Fibroblast of skin of left biceps (primary cell): ENCODE data around the gene MYZAP.

ENCODE experiments used
- DNase-seq, 2 experiments: peaks; one replicate each; pipeline ENCODE4 v3.0.0-alpha.2; 2013; ENCODE audit warnings: low read depth in 2 of 2

The MYZAP gene

DNA sequence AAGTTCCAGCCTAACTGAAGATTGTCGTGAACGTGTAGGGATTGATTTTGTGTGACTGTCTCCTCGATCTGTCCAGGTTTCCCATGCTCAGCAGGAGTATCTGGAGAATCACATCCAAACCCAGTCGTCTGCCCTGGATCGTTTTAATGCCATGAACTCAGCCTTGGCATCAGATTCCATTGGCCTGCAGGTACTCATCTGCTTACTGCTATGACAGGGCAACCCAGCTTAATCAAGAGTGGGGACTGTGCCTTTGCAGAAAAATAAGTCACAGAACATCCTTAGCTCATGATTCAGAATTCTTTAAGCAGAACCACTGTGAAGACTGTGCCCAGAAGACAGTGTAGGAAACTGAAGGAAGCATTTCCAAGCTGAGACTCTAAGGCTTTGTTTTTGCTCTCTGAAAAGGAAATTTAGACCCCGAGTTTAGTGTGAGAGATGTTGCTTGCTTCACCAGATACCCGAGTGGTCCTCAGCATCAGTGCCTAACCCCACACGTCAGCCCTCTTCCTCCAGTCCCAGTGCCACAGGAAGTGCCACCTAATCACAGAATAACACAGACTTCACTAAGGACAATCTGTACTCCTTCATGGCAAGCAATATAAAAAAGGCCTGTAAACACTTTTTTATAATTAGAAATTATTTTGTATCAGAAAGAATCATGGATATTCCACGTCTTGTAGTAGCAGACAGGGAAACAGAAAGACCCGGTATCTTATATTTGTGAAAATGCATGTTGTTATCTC is 34.2 kb downstream of the MYZAP start:
- no peak for DNase-seq

DNA sequence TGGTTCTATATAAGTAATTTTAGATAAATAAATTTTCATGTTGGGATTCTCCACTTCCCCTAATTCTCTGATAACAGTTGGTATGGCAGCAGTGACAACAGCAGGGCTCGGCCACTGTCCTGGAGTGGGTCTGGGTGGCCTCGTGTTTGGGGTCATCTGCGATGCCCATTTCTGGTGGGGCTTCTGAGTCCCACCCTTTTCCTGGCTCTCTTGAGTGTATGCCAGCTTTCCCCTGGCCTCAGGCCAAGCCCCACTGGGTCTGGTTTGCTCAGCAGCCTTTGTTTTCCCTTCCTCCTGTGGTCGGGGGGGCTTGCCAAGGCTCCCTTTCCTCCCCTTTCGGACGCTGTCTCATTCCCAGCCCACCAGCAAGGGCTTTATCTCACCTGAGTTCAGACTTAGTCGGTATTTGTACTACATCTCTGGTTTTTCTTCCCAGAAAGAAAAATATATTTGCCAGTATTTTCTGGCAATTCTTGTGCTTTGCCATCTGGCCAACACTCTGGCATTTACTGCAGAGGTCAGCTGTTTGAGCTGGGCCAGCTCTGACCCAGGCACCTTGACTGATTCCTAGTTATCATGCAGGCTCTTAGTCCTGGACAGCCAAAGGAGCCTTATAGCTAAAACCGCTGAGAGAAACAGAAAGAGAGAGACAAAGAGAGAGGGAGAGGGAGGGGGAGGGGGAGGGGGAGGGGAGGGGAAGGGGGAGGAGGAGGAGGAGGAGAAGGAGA is 35.2 kb downstream of the MYZAP start:
- DNase-seq, result no peak

DNA sequence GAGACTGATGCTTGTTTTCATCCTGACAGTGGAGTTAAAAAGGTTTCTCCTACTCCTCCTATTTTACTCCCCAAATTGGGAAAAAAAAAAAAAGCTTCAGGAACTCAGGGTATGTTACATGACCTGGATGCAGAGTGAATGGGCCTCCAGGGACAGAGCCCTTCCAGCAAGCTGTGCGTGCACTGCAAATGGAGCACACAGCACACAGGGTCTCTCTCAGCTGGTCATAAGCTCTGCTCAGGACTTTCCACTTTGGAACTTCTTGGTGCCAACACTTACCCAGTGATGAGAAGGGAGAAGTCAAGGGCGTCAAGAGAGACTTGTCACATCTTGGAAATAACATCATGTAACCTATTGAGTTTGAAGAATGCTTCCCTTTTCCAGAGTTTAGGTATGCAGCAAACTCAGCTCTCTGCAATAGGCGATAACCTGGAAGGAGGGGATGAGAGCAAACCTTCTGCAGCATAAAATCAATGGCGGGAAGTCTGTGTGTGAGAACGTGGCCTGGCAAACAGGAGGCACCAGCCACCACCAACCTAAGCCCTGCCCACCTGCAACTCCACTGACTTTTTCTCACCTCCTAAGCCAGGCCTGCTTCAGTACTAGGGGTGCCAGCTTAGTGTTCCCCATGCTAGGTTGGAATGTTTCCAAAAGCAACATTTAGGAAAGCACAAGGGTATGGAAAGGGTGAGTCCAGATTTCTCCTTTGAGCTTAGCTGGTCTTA is 39.8 kb downstream of the MYZAP start:
- no peak for DNase-seq

DNA sequence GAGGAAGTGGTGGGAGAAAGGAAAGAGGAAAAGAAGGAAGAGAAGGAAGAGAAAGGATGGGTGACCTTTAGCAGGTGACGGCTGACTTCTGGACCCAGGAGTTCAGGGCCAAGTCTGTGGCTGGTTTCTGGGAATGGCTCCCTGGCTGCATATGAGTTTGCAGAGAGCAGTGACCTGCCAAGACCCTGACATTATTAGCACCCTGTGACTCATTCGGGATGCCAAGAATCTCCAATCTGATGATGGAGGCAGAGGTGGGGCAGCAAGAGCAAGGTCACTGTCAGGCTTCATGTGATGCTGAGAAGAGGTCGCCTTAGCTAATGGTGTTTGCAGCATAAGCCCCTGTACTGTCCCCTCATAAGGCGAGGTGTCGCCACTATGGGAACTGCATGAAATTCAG is 42.6 kb downstream of the MYZAP start:
- DNase-seq, result no peak

DNA sequence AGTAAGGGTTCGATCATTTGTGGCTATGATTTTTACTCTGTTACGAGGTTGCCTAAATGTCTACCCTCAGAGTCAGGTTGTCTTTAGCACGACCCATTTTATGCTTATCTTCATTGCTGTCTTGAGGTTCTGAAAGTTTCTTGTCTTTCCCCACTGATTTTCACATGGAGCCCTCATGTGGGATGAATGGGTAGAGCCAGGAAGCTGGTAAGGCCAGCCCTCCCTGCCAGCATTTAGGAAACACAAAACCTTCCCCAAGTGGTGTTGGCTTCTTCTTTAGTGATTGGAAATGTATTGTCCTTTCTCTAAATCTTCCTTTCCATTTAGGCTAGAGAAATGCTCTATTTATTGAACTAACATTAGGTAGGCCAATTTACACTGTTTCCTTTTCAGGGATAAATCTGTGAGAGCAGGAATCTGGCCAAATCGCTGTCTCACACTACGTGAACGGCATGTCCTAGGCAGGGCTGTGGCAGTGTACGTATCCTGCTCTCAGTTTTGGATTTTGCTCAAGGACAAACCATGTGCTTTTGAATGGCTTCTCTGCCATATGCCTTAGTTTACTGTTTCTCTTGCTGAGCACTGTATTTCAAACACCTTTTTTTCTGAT is 43.7 kb downstream of the MYZAP start:
- DNase-seq, result no peak

DNA sequence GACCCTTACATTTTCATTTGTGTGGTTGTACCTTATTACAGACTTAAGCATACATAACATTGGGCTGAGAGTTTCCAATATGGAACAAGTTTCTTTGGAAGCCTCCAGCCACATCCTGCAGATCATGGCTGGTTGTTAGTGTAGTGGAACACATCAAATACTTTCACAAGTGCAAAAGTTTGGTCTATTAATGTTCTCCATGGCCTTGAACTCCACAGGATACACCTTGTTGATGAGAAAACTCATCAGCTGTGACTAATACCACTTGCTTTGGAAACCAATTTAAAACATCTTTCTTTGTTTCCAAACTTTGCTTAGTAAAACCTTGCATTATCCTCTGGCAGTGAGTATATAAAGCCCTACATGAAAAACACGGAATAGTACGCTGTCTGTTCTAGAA is 46.1 kb downstream of the MYZAP start:
- no peak for DNase-seq

DNA sequence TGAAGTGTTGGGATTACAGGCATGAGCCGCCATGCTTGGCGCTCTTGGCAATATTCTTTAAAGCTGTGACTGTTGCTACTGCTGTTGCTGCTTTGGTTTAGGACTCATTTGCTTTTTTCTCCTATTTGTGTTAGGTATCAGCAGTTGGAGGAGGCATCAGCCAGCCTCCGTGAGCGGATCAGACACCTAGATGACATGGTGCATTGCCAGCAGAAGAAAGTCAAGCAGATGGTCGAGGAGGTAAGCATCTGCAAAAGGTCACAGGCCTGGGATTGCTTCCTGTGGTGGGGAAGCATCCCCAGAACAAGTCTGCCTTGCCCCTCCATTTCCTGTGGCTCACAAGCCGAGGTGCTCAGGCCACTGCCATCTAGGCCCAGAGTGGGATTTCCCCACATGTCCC is 47.6 kb downstream of the MYZAP start:
- no peak for DNase-seq

DNA sequence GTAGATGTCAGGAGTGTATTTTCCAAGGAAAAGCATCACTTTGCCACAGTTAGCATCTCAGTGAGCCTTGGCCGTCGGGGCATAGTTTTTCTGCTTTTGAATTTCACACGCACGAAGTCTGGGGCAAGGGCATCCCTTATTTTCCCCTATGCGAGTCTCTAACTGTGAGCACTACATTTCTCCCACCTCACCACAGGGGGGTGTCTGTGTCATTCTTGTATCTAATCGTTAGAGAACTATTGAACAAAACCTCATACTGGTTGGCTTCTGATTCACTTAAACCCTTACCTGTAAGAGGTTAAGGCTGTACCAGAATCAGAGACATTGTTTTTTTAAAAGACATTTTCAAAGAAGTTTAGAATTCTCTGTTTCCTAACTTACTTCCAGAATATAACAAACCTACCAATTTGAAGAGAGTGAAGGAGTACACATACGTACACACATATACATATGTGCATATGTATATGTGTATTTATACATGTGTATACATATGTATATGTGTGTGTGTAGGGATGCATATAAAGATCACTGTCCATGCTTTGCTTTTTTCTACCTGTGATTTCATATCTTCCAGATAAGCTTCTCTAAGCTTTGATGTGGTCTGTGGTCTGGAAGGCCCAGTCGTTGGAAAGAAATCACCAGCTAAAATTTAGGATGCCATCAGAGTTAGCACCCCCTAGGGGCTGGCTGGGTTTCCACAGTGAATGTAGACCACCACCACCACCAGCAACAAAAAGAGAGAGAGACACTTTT is 49.4 kb downstream of the MYZAP start:
- no peak for DNase-seq

DNA sequence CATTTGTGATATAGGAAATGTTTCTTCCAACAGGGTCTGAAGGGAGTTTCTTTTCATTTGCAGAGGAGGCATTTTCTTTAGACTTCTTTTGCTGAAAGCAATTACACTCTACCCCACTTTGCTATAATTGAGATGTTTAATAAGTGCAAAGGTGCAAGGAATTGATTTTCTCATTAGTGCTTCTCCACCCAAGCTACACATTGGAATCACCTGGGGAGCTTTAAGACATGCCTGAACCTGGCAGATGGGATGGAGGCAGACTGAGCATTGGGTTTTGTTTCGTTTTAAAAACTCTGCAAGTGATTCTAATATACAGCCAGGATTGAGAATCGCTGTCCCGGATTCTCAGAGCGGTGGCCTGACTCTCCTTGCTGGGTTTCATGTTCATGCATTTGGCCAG is 52.1 kb downstream of the MYZAP start:
- no peak for DNase-seq

DNA sequence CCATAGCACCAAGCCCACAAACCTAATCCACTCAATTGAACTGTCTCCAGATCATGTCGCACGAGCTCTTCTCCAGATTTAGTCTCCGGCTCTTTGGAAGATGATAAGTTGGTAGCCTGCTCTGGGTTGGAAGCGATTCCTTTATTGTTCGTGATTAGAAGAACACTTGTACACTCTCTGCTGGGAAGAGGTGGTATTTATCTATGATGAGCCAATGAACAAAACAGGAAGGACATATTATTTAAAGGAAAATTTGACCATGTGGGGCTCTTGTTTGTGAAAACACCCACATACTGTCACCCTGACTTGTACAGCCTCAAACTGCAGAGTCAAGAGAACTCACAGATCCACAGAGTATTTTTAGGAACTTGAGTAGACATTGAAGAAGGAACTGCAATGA is 54.4 kb downstream of the MYZAP start:
- no peak for DNase-seq

DNA sequence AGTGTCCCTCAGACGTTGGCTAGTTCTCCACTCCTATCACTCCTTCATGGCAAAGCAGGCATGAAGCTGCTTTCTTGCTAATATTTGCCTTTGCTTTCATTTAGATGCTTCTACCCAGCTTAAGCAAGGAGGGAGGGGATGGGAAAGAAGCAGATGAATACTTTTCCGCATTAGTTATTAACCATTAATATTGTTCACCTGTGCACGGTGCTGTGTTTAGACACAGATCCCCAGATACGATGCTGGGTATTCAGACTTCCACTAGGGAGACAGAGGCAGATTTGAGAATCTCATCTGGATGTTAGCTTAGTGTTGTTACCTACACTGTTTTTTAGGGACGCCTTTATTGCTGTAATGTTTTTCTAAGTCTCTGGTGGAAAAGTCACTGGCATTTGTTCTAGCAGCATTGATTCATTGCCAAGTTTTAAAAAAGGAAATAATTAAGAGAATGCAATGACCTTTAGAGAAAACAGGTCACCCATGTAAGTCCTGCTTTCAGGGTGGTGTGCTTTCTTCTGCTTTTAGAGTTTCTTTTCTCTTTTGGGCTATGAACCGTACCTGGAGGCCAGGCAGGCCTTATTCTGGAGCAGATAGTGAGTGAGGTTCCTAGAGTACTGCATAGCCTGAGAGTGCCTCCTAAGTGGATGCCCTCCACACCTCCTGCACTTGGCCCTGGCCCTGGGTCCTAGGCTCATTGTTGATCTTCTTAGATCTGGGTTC is 55.5 kb downstream of the MYZAP start:
- no peak for DNase-seq

DNA sequence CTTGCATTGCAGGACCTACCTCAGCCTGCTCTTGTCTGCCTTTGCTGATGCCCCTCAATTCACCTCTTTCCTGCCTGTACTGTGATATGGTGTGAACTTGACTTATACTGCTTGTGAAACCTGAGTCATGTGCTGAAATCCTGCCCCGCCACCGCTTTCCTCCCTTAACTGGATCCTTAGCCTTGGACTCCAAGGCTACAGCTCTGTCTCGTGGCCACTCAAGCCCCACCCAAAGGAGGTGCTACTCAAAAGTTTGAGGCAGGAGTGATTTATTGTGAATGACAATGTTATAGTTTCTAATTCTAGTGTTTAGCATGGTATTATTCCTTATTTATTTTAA is 56.1 kb downstream of the MYZAP start:
- DNase-seq, result no peak

DNA sequence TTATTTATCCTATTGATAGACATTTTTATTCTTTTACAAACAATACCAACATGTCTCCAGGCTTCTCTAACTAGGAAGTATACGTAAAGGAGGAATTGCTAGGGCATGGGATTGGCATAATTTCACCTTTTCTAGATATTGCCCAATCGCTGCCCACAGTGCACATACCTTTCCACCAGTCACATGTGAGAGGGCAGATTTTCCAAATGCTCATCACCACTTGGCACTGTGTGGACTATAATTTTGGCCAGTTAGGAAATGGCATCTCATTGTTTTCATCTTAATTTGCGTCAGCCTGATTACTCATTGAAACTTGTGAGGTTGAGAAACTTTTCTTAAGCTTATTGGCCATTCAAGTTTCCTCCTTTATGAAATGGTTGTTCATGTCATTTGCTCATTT is 57.4 kb downstream of the MYZAP start:
- DNase-seq, result no peak

DNA sequence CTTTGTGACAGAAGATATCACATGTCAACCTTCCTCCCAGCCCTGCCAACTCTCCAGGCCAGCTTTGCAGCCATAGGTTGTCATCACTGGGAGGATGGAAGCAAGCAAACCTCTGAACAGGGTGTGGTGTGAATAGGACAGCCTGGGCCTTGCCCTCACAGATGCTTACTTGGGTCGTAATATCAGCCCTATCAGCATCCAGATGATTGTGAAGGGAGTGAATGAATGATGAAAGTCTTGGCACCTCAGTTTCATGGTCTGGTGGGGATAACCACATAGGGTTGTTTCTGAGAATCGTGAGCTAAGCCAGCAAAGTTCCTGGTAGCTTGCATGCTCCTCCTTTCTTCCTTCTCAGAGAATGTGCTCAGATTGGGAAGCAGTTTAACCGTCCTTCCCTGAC is 59.7 kb downstream of the MYZAP start:
- no peak for DNase-seq

DNA sequence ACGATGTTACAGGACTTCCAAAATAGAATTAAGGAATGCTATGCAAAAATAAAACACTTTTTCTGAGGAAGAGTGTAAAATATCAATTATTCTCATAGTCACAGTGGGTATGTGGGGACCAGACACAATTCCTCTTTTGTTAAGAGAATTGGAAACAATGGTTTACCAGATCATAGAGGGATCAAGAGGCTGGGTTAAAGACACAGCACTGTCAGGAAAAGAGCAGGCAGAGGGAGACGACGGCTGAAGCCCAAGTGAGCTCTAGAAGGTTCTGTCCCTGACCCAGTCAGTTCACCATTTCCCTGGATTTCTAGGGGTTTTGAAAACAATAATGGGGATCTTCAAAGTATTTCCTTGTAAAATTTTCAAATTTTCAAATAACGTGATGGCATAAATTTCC is 60.8 kb downstream of the MYZAP start:
- no peak for DNase-seq

DNA sequence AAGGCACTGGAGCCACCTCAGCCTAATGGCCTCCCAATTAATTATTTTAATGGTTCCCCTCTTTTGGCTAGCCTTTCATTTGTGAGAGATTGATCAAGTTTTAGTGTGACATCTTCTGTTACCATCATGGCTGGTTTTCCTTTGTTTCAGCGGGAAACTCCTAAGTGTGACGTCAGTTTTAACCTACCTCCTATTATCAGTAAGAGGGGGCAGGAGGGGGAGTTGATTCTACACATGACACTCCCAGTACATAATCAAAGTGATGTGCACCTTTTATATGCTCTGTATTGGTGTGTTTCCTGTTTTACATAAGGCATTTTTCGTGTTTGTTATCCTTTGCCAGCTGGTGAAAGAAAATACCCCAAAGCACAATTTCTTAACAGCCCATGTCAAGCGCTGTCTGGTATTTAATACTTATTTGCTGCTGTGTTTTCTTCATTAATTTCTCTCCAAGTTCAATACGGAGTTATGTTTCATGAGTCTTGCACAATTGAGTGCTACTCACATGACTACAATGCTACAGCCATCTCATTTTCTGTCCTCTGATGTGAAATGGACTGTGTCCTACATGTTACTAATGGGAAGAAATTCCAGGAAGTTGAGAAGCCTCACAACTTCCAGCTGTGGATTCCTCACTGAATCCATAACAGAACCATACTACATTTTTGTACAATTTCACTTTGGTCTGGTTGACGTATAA is 62.6 kb downstream of the MYZAP start:
- peak; percentile 68 to 70 for DNase-seq

DNA sequence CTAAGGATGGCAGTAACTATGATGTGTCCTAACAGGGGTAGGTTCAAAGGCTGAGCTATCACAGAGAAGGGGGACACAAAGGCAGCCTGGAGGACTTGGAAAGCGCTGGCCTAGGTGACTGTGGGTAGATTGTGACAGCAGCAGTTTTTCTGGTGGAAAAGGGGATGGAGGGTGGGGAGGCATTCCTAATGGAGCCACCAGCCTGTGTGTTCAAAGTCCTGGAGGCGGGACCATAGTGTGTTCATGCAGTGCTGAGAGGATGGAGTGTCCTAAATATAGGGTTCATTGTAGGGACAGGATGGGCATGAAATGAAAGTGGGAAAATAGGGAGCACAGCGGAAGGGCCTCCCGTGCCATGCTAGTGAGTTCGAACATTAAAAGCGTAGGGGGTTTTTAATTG is 63.3 kb downstream of the MYZAP start:
- no peak for DNase-seq

DNA sequence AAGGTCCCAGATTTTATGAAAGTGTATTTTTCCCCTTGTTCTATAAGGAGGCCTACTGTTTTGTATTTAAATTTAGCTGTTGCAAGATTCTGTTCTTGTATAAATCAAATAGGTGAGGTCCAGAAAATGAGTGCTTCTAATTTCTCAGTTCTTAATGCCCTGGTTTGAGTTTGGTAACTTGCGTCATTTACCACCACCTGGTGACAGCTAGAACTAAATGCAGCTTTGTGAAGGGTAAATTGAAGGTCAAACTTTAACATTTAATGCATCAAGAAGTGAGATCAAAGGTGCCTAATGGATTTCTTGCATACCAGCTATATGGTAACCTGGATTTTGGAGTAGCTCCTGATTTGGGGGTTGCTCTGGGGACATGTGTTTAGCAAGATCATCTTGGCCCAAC is 64.1 kb downstream of the MYZAP start:
- DNase-seq, result no peak

DNA sequence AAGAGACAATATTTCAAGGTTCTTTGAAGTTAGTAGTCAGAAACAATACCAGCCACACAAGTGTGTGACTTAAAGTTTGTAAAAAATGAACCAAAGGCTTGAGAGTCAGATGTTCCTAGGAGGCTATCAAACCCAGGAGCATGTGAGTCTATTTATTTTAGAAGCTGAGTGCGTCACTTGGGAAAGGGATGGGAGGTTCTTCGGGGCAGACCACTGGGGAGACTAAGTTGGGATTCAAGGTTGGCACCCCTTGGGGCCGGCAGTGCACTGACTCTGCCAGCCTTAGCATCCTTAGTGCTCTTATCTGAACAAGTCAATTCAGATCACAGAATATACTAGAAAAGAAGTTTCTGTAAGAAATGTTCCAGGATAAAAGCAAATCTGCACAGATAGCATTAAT is 64.7 kb downstream of the MYZAP start:
- DNase-seq, result no peak

DNA sequence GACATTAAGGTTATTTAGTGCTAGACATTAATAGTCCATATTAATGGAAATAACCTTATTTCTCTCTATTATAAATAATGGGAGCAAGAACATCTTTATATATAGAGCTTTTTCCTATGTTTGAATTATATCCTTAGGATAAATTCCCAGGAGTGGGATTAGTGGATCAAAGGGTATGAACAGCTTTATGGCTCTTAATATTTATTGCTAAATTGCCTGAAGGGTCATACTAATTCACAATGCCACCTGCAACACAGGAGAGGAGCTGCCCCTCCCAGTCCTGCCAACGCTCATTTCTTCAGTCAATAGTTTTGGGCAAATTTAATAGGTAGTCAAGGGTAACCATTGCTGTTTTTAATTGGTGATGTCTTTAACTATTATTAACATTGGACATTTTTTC is 65.9 kb downstream of the MYZAP start:
- DNase-seq, result no peak
